Transverse colon (tissue), 4 donors: ENCODE data around the gene TNFRSF18. TPM values are rescaled to one million over a fixed set of nuclear protein-coding genes. Genes with fewer than 3 reads are reported as not detected.

ENCODE experiments used
- DNase-seq: peaks from one replicate; pipeline ENCODE4 v3.0.0-alpha.2; 2019
- H3K27ac ChIP-seq, 4 donors: fragments of 200-600 bp; sonication (generic); 2 replicates each; pipeline ENCODE4 v1.5.1; 2016 to 2018; ENCODE audit warnings: inconsistent platforms in 4 of 4
- H3K27me3 ChIP-seq: fragments of 200-600 bp; sonication (generic); 2 replicates; pipeline ENCODE4 v1.5.1; 2017; ENCODE audit warnings: inconsistent platforms
- H3K36me3 ChIP-seq, 4 donors: fragments of 200-600 bp; sonication (generic); 2 replicates each; pipeline ENCODE4 v1.5.1; 2017 to 2019; ENCODE audit warnings: inconsistent platforms in 4 of 4
- H3K4me1 ChIP-seq, 4 donors: fragments of 200-600 bp; sonication (generic); 2 replicates each; pipeline ENCODE4 v1.5.1; 2017 to 2020; ENCODE audit warnings: inconsistent platforms in 4 of 4
- H3K4me3 ChIP-seq, 4 donors: fragments of 200-600 bp; sonication (generic); 1 replicate in 1 of 4; 2 replicates in 3 of 4; pipeline versions ENCODE4 v1.5.1 to v1.6.1; 2017 to 2019; ENCODE audit warnings: inconsistent platforms in 4 of 4
- H3K9me3 ChIP-seq, 2 donors: fragments of 200-600 bp; sonication (generic); 2 replicates each; pipeline ENCODE4 v1.5.1; 2017 to 2019; ENCODE audit warnings: inconsistent platforms in 2 of 2
- EP300 ChIP-seq: sonication (generic); formaldehyde crosslinking; IDR thresholded peaks from one replicate; pipeline ENCODE4 v1.6.1; 2017; ENCODE audit warnings: antibody characterized with exemption, low read depth
- POLR2A ChIP-seq: fragments of 450-650 bp; IDR thresholded peaks from one replicate; pipeline ENCODE4 v1.6.1; 2016; ENCODE audit warnings: antibody characterized with exemption, mild to moderate bottlenecking, moderate library complexity
- POLR2AphosphoS5 ChIP-seq, 3 donors: sonication (generic); formaldehyde crosslinking; IDR thresholded peaks; one replicate each; pipeline ENCODE4 v1.6.1; 2016; ENCODE audit warnings: antibody characterized with exemption in 3 of 3
- whole genome bisulfite sequencing, 2 donors: methylation state at CpG; one replicate each; pipeline ENCODE4 v1.1.5; 2018; ENCODE audit warnings: low coverage in 1 of 2; 5-methylcytosine and 5-hydroxymethylcytosine counted together
- in situ Hi-C, 4 donors: fragments of 200-750 bp; cut with MboI; loops; one replicate each; pipeline versions ENCODE4 v1.15.0 to v1.15.1; 2017; ENCODE audit warnings: low sequenced_read_pairs in 3 of 4, low pct_ligation_motif_present in 1 of 4, low pct_unique_long_range_greater_than_20kb in 1 of 4
- intact Hi-C: fragments of 100-400 bp; cut with DNase I; formaldehyde crosslinking; loops from one replicate; pipeline ENCODE4 v1.15.1; 2023; ENCODE audit warnings: low total_unique reads
- total RNA-seq, 4 donors: library from RNA; depleted of rRNA; stranded (reverse); fragments of >200 nt; gene quantifications; one replicate each; pipeline ENCODE4 v1.1.0, GENCODE V29; 2016
- TF ChIP-seq, protein P1 (sequence below), 5 experiments: fragments of 200-600 bp in 3 of 5; fragments of 450-650 bp in 2 of 5; sonication (generic) in 3 of 5; IDR thresholded peaks; 1 replicate in 2 of 5; 2 replicates in 3 of 5; pipeline ENCODE4 v1.5.1; 2016 to 2017; ENCODE audit warnings: antibody characterized with exemption in 5 of 5, inconsistent platforms in 3 of 5, mild to moderate bottlenecking in 2 of 5, moderate library complexity in 1 of 5

The TNFRSF18 gene
- total RNA-seq, 4 donors from 2014 or later: 3.3 to 7.9 TPM; not detected in 2

- H3K4me1 ChIP-seq: peaks cover 7 to 31% (median 20%) of the 10 kb centered on the region in 4 donors
- in situ Hi-C loops (no loop called here), intact Hi-C loops (no loop called here)
- no peaks in the 10 kb centered on the region for H3K36me3 ChIP-seq
- H3K27me3 ChIP-seq: peaks cover 75% of the 10 kb centered on the region
- WGBS, 2 donors: 59 to 66% methylated on average over 7 to 10 of the region's 11 CpGs
- peak overlapping the region in 3 of 4 donors; percentile 25 to 81 (median 69) for H3K27ac ChIP-seq
- no peaks in the 10 kb centered on the region for H3K9me3 ChIP-seq
- TF ChIP-seq, protein P1, sequence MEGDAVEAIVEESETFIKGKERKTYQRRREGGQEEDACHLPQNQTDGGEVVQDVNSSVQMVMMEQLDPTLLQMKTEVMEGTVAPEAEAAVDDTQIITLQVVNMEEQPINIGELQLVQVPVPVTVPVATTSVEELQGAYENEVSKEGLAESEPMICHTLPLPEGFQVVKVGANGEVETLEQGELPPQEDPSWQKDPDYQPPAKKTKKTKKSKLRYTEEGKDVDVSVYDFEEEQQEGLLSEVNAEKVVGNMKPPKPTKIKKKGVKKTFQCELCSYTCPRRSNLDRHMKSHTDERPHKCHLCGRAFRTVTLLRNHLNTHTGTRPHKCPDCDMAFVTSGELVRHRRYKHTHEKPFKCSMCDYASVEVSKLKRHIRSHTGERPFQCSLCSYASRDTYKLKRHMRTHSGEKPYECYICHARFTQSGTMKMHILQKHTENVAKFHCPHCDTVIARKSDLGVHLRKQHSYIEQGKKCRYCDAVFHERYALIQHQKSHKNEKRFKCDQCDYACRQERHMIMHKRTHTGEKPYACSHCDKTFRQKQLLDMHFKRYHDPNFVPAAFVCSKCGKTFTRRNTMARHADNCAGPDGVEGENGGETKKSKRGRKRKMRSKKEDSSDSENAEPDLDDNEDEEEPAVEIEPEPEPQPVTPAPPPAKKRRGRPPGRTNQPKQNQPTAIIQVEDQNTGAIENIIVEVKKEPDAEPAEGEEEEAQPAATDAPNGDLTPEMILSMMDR (IDR thresholded peaks at IDR 0.05): no peak
- TF ChIP-seq EP300 (no peak), POLR2A (no peak), POLR2AphosphoS5 (IDR thresholded peaks at IDR 0.05) (no peak)
- peak; percentile 5 for DNase-seq
- no peak overlapping the region for H3K4me3 ChIP-seq
Measured at GRCh38 chr1:1207571-1207892, 1.1 kb upstream of the TNFRSF18 start.

DNA sequence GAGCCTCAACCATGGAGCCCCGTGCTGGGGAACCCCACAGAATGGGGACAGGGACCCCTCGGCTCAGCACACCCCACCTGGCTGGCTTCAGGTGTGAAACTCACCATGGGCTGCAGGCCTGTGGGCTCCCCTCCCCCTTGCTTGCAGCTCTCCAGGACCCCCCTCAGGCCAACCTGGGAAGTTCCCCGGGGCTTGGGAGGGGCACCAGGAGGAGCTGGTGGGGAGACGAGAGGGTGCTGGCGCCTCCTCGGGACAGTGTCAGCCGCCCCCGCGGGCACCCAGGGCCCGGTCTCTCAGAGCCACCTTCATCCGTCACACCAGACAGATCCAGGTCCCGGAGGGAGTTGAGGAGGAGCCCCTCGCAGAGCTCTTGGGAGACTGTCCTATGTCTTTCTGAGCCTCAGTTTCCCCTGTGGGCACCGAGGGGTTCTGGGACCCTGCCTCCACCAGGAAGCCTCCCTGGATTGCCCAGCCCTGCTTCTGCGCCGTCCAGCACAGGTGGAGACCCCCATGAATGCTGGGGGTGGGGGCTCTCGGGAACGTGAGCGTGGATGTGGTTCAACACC lies 657 bp upstream of the TNFRSF18 start:
- TF ChIP-seq POLR2AphosphoS5 (IDR thresholded peaks at IDR 0.05): no peak
- TF ChIP-seq, protein P1 (IDR thresholded peaks at IDR 0.05): no peak
- intact Hi-C loops: no loop called here
- WGBS, 2 donors: 42% methylated on average over 15 of the region's 19 CpGs; no CpG with 5 or more reads in 1 of the 2 donors
- no peaks in the 10 kb centered on the region for H3K36me3 ChIP-seq
- H3K27ac ChIP-seq: peak overlapping the region in 2 of 4 donors; percentile 44 to 81
- peaks cover 75% of the 10 kb centered on the region for H3K27me3 ChIP-seq
- no peaks in the 10 kb centered on the region for H3K9me3 ChIP-seq
- no peak overlapping the region for H3K4me3 ChIP-seq
- peak; percentile 22 for DNase-seq
- peaks cover 7 to 31% (median 19%) of the 10 kb centered on the region in 4 donors for H3K4me1 ChIP-seq
- in situ Hi-C loops: no loop called here

DNA sequence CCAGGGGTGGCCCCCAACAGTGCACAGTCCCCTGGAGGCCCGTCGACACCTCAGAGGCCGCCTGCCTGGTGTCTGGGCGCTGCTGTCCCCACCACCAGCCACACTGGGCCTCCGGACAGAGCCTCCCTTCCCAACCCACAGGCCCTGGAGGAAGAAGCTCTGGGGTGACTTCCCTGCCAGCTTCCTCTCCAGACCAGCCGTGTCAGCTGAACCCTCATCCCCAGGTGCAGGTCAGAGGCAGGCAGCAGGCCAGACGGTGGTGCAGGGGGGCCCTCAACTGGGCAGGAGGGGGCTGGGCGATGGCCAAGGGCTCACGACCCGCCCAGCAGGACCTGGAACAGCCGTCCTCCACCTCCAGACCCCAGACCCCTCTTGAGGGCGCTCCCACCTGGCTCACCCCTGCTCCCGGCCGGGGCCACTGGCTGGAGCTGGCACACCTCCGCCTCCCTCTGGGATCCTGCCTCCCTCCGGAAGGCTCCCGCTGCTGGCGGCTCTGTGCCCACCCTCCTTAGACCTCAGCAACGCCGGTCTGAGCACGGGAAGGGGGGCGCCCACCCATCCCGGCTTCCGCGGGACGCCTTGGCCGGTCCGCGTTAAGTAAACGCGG lies 520 bp downstream of the TNFRSF18 start:
- intact Hi-C loops: no loop called here
- no peaks in the 10 kb centered on the region for H3K36me3 ChIP-seq
- H3K9me3 ChIP-seq: no peaks in the 10 kb centered on the region
- peak overlapping the region in 2 of 4 donors; percentile 12 to 81 for H3K27ac ChIP-seq
- WGBS, 2 donors: 35% methylated on average over 25 of the region's 31 CpGs; no CpG with 5 or more reads in 1 of the 2 donors
- in situ Hi-C loops: no loop called here
- H3K4me1 ChIP-seq: peaks cover 9 to 37% (median 25%) of the 10 kb centered on the region in 4 donors
- TF ChIP-seq EP300: no peak
- TF ChIP-seq POLR2A: no peak
- TF ChIP-seq, protein P1 (IDR thresholded peaks at IDR 0.05): no peak
- no peak for TF ChIP-seq POLR2AphosphoS5 (IDR thresholded peaks at IDR 0.05)
- H3K4me3 ChIP-seq: peak overlapping the region in 2 of 4 donors; percentile 26 to 34
- peak; percentile 32 for DNase-seq
- peaks cover 82% of the 10 kb centered on the region for H3K27me3 ChIP-seq

DNA sequence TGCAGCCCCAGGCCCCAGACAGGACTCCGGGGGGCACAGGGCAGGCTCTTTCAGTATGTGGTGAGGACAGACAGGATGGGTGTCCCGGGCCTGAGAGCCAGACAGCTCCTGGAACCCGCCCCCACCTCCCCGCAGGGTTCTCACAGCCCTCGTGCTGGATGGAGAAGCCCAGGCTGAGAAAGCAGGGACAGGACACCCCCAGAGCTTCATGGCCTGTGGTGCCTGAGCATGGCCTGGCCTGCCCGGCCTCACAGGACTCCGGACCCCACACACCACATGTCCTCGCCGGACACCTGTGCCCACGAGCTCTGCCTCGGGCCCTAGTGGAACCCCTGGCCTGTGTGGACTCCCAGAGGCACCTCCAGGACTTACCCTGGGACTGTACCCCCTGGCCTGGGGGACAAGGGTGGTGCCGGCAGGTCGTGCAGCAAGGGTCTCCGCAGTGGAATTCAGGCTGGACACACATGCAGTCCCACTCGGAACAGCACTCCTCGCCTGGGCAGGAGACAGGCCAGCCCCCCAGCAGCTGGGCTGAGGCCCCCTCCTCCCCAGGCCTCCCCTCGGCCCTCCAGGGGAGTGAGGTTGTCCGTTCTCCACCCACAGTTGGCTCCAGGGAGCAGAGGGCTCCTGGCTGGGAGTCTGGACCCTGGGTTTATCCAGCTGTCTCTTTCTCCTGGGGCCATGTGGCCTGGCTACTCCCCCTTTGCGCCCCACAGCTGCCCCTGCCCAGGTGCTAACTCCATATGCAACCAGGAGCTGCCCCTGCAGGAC lies 1.2 kb downstream of the TNFRSF18 start:
- Histone ChIP-seq H3K9me3 (no peaks in the 10 kb centered on the region), H3K4me3 (peak overlapping the region in 1 of 4 donors; percentile 26), H3K27ac (peak overlapping the region in 1 of 4 donors; percentile 81), H3K4me1 (peaks cover 9 to 40% (median 28%) of the 10 kb centered on the region in 4 donors), H3K36me3 (no peaks in the 10 kb centered on the region), H3K27me3 (peaks cover 83% of the 10 kb centered on the region)
- in situ Hi-C loops (no loop called here), intact Hi-C loops (no loop called here)
- 87% methylated on average over 16 of the region's 19 CpGs; no CpG with 5 or more reads in 1 of the 2 donors for WGBS, 2 donors
- TF ChIP-seq POLR2A (no peak), POLR2AphosphoS5 (IDR thresholded peaks at IDR 0.05) (no peak), EP300 (no peak)
- TF ChIP-seq, protein P1 (IDR thresholded peaks at IDR 0.05): no peak
- DNase-seq: peak; percentile 9
